HCT116 (cell line): ENCODE data around the gene FEZF1.

ENCODE experiments used
- ATF3 ChIP-seq: IDR thresholded peaks from 2 replicates; pipeline ENCODE4 v1.6.1; 2012
- CTCF ChIP-seq, 3 experiments: fragments of 200-600 bp in 1 of 3; sonication (generic) in 1 of 3; IDR thresholded peaks in 2 of 3; conservative IDR thresholded peaks in 1 of 3; 2 replicates each; pipeline ENCODE4 v1.5.1; 2012 to 2017; ENCODE audit warnings: low read depth in 2 of 3, low read length in 2 of 3, antibody characterized with exemption in 1 of 3, borderline replicate concordance in 1 of 3, control low read depth in 1 of 3, mild to moderate bottlenecking in 1 of 3, mixed read lengths in 1 of 3, mixed run types in 1 of 3, moderate library complexity in 1 of 3; ENCODE audit not compliant: insufficient read depth in 1 of 3
- EGR1 ChIP-seq: IDR thresholded peaks from 2 replicates; pipeline ENCODE4 v1.6.1; 2012; ENCODE audit warnings: low read depth
- EZH2 ChIP-seq: fragments of 200-600 bp; sonication (generic); IDR thresholded peaks from 2 replicates; pipeline ENCODE4 v1.6.1; 2017; ENCODE audit warnings: antibody characterized with exemption, mixed run types
- FOSL1 ChIP-seq: IDR thresholded peaks from 2 replicates; pipeline ENCODE4 v1.6.1; 2012; ENCODE audit warnings: low read depth
- MAX ChIP-seq: IDR thresholded peaks from 2 replicates; pipeline ENCODE4 v1.6.1; 2012
- POLR2A ChIP-seq: IDR thresholded peaks from 2 replicates; pipeline ENCODE4 v1.7.0; 2011; ENCODE audit warnings: borderline replicate concordance; ENCODE audit not compliant: insufficient read depth, insufficient read length; ENCODE audit errors: extremely low read depth
- POLR2AphosphoS5 ChIP-seq: IDR thresholded peaks from 2 replicates; pipeline ENCODE4 v1.6.1; 2011; ENCODE audit warnings: mild to moderate bottlenecking, low read depth, low read length, moderate library complexity
- RAD21 ChIP-seq: IDR thresholded peaks from 2 replicates; pipeline ENCODE4 v1.6.1; 2012; ENCODE audit warnings: low read depth, mild to moderate bottlenecking
- SIN3A ChIP-seq: IDR thresholded peaks from 2 replicates; pipeline ENCODE4 v1.6.1; 2012; ENCODE audit warnings: low read depth
- SP1 ChIP-seq: IDR thresholded peaks from 2 replicates; pipeline ENCODE4 v1.6.1; 2012; ENCODE audit warnings: low read depth
- SRF ChIP-seq: IDR thresholded peaks from 2 replicates; pipeline ENCODE4 v1.6.1; 2012; ENCODE audit warnings: low read depth
- TCF7L2 ChIP-seq: IDR thresholded peaks from 2 replicates; pipeline ENCODE4 v1.7.0; 2011; ENCODE audit warnings: borderline replicate concordance, inconsistent platforms; ENCODE audit not compliant: insufficient read depth, insufficient read length; ENCODE audit errors: extremely low read depth

GRCh38 chr7:122273117-122273516 lies 31.4 kb downstream of the FEZF1 start:
- TF ChIP-seq FOSL1 (no peak), SRF (no peak), MAX (no peak), EZH2 (no peak), CTCF (IDR thresholded peaks at IDR 0.05 in 2 of 3, conservative IDR thresholded peaks at IDR 0.05 in 1 of 3; ENCODE audit: borderline replicate concordance in 1 of 3, insufficient read depth in 1 of 3, low read depth in 2 of 3, low read length in 2 of 3) (no peak), SIN3A (no peak), ATF3 (no peak), POLR2AphosphoS5 (no peak), RAD21 (no peak), POLR2A (no peak), SP1 (no peak), TCF7L2 (no peak), EGR1 (no peak)
